Esophagus squamous epithelium (tissue), 5 donors: ENCODE results near the gene GMDS. TPM values are rescaled to one million over a fixed set of nuclear protein-coding genes. Genes with fewer than 3 reads are reported as not detected.

Source experiments
- DNase-seq: peaks from one replicate; lab custom pipeline; 2025; lab: John Stamatoyannopoulos, UW
- H3K27ac ChIP-seq, 4 donors: fragments of 200-600 bp; sonication (generic); one replicate each; pipeline ENCODE4 v1.5.1; 2016 to 2019; ENCODE audit warnings: mild to moderate bottlenecking in 1 of 4
- H3K27me3 ChIP-seq, 4 donors: fragments of 200-600 bp; sonication (generic); 1 replicate in 3 of 4; 2 replicates in 1 of 4; pipeline versions ENCODE4 v1.5.1 to v1.6.0; 2017 to 2021; ENCODE audit warnings: antibody characterized with exemption in 1 of 4
- H3K36me3 ChIP-seq, 3 donors: fragments of 200-600 bp; sonication (generic); one replicate each; pipeline ENCODE4 v1.5.1; 2016 to 2019
- H3K4me1 ChIP-seq, 3 donors: fragments of 200-600 bp; sonication (generic); one replicate each; pipeline ENCODE4 v1.5.1; 2017 to 2019
- H3K4me3 ChIP-seq, 4 donors: fragments of 200-600 bp; sonication (generic); 1 replicate in 3 of 4; 2 replicates in 1 of 4; pipeline ENCODE4 v1.5.1; 2016 to 2019; ENCODE audit warnings: mild to moderate bottlenecking in 2 of 4, moderate library complexity in 1 of 4
- H3K9me3 ChIP-seq, 3 donors: fragments of 200-600 bp; sonication (generic); one replicate each; pipeline ENCODE4 v1.5.1; 2016 to 2019
- POLR2A ChIP-seq, 4 donors: fragments of 450-650 bp; IDR thresholded peaks; one replicate each; pipeline ENCODE4 v1.6.1; 2017; ENCODE audit warnings: antibody characterized with exemption in 4 of 4, mild to moderate bottlenecking in 4 of 4, moderate library complexity in 3 of 4
- WGBS, 2 donors: methylation state at CpG; one replicate each; pipeline ENCODE4 v1.1.5; 2018; 5-methylcytosine and 5-hydroxymethylcytosine counted together
- intact Hi-C: fragments of 100-400 bp; cut with DNase I; formaldehyde crosslinking; loops from one replicate; pipeline ENCODE4 v1.15.0; 2022
- total RNA-seq, 4 donors: library from RNA; depleted of rRNA; stranded (reverse); fragments of >200 nt; gene quantifications; one replicate each; pipeline ENCODE4 v1.1.0, GENCODE V29; 2016
- TF ChIP-seq, protein P1 (sequence below), 6 experiments: fragments of 450-650 bp in 4 of 6; fragments of 200-600 bp in 2 of 6; sonication (generic) in 2 of 6; IDR thresholded peaks; one replicate each; pipeline ENCODE4 v1.5.1; 2016 to 2019; ENCODE audit warnings: antibody characterized with exemption in 6 of 6, mild to moderate bottlenecking in 4 of 6, moderate library complexity in 4 of 6
- donor health status: DM: yes; HTN: yes; CAD: no.

Gene GMDS
- 10 to 100 TPM; 17.9 to 58.7 (median 36.7) TPM for total RNA-seq

DNA sequence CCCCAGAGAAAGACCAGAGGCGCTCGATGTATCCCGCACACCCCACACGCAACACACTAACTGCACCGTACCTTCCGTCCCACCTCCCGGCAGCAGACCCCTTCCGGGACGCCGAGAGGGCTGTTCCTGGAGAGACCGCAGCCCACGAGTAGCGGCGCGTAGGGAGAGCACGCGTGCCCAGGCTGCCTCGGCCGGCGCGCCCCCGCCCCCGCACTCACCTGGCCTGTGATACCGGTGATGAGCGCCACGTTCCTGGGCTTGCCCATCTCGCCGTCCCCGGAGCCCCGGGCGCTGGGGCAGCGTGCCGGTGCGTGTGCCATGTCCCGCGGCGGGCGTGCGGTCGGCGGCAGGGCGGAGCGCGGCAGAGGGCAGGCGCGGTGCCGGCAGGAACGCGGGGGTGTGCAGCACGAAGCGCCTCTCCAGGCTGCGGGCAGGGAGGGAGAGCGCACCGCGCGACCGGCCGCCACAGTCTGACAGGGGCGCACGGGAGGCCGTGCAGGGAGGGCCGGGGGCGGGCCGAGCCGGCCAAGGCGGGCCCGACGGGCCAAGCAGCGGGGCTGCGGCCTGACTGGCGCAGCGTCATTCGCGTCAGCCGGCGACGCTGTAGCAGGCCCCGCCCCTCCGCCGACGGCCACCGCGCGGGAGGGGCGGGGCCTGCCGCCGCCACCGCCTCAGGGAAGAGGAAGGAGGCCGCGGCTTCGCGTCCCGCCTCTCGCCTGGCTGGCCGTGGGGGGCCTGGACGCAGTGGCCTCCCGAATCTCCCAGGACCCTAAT is at the start of gene GMDS:
Gene GMDS (minus strand): TSS at position 503 of the 774 bp plus-strand sequence.
- peak; percentile 19 for DNase-seq
- Histone ChIP-seq H3K4me3 (peak within 1 kb of the TSS; percentile 74 to 98 (median 84)), H3K4me1 (peaks cover 7 to 30% (median 8%) of the 10 kb centered on the region in 3 donors), H3K27me3 (peaks cover 0 to 32% (median 0%) of the 10 kb centered on the region in 4 donors), H3K27ac (peak within 1 kb of the TSS; percentile 83 to 96 (median 91)), H3K36me3 (peaks cover 0 to 14% (median 0%) of the 10 kb centered on the region in 3 donors), H3K9me3 (no peaks in the 10 kb centered on the region)
- intact Hi-C loops: no loop called here
- TF ChIP-seq, protein P1, sequence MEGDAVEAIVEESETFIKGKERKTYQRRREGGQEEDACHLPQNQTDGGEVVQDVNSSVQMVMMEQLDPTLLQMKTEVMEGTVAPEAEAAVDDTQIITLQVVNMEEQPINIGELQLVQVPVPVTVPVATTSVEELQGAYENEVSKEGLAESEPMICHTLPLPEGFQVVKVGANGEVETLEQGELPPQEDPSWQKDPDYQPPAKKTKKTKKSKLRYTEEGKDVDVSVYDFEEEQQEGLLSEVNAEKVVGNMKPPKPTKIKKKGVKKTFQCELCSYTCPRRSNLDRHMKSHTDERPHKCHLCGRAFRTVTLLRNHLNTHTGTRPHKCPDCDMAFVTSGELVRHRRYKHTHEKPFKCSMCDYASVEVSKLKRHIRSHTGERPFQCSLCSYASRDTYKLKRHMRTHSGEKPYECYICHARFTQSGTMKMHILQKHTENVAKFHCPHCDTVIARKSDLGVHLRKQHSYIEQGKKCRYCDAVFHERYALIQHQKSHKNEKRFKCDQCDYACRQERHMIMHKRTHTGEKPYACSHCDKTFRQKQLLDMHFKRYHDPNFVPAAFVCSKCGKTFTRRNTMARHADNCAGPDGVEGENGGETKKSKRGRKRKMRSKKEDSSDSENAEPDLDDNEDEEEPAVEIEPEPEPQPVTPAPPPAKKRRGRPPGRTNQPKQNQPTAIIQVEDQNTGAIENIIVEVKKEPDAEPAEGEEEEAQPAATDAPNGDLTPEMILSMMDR (IDR thresholded peaks at IDR 0.05): no peak
- TF ChIP-seq POLR2A (IDR thresholded peaks at IDR 0.05): peak in 3 of 4 donors; percentile 62 to 96 (median 68)
- 0% methylated on average over 3 of the region's 97 CpGs; no CpG with 5 or more reads in 1 of the 2 donors for WGBS, 2 donors

DNA sequence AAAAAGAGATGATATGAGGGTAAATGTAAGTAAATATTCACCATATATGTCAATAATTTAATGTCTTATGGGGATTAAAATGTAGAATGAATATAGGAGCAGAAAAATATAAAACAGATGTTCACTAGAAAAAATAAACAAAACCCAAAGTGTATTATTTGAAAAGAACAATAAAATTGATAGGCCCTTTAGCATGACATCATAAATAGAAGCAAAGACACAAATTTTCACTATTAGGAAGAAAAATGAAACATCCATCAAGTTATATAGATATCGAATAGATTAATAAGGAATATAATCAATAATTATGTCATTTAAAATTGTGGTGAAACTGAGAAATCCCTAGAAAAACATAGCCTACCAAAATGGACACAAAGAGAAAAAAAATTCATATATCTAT is 40.1 kb upstream of the GMDS start:
- H3K27ac ChIP-seq: no peak overlapping the region
- H3K4me1 ChIP-seq: no peaks in the 10 kb centered on the region
- H3K9me3 ChIP-seq: peaks cover 0 to 8% (median 6%) of the 10 kb centered on the region in 3 donors
- WGBS, 2 donors: 96% methylated on average over 1 of the region's 1 CpG
- H3K4me3 ChIP-seq: no peak overlapping the region
- no peak for DNase-seq
- no peaks in the 10 kb centered on the region for H3K27me3 ChIP-seq
- no peaks in the 10 kb centered on the region for H3K36me3 ChIP-seq
- intact Hi-C loops: no loop called here
- TF ChIP-seq, protein P1 (IDR thresholded peaks at IDR 0.05): no peak
- TF ChIP-seq POLR2A (IDR thresholded peaks at IDR 0.05): no peak

DNA sequence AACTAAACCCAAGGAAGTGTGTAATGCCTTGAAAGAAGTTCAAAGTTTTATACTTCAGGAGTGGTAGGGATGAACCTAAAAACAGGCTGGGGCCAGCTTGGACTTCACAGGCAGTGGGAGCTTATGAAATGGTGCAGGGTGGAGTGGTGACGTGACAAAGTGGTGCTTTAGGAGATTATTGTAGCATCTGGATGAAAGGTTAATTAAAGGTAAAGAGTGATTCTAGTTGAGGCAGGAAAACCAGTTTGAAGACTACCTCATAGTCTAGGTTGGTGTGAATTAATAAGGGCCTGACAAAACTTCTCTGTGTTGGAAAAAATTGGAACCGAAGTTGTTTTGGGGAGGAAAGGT is 30.5 kb upstream of the GMDS start:
- no peak for TF ChIP-seq POLR2A (IDR thresholded peaks at IDR 0.05)
- TF ChIP-seq, protein P1 (IDR thresholded peaks at IDR 0.05): no peak
- intact Hi-C loops: no loop called here
- WGBS, 2 donors: 74 to 81% methylated on average over 2 of the region's 2 CpGs

DNA sequence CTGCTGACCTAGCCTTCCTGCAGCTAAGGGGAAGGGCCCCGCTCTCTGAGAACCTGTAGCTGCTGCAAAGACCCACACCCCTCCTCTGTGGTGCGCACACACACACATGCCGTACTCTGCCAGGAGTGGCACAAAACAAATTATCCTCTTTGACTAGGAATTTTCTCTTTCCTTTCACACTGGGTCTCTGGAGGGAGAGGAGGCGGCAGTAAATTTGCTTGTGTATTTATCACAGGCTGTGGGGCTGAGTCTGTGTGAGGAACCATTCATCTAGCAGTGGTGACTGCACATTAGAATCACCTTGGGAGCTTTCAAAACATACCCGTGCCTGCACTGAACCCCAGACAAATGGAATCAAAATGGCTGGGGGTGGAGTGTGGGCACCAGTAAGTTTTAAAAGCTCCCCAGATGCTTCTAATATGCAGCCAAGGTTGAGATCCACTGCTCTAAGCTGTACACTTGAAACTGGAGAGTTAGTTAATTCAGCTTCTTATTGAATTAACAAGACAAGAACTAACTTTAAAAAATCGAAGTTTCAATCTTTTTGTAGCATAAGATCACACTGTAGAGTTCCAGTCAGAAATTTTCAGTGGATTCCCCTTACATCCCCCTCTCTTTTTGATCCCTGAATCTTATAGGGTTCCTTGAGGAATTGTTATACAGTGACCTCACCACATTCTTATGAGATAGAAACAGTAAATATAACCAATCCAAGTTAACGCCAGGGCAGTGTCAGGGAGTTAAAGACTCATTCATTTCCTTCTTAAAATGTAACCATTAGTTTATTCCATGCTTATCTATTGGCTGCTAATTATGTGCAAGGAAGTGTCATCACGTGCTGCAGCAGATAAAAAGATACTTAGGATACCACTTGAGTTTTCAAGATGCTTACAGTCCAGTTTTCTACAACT is 29.8 kb upstream of the GMDS start:
- H3K4me1 ChIP-seq: peaks cover 0 to 12% (median 0%) of the 10 kb centered on the region in 3 donors
- no peak for TF ChIP-seq POLR2A (IDR thresholded peaks at IDR 0.05)
- TF ChIP-seq, protein P1 (IDR thresholded peaks at IDR 0.05): no peak
- peaks cover 0 to 29% (median 0%) of the 10 kb centered on the region in 3 donors for H3K36me3 ChIP-seq
- 69% methylated on average over 6 to 8 of the region's 8 CpGs for WGBS, 2 donors
- no peaks in the 10 kb centered on the region for H3K27me3 ChIP-seq
- intact Hi-C loops: no loop called here
- H3K27ac ChIP-seq: peak overlapping the region in 3 of 4 donors; percentile 37 to 68 (median 64)
- H3K9me3 ChIP-seq: peaks cover 0 to 4% (median 0%) of the 10 kb centered on the region in 3 donors
- H3K4me3 ChIP-seq: no peak overlapping the region
- no peak for DNase-seq

More for the DNA sequence above, 30.5 kb upstream of the GMDS start:
- Histone ChIP-seq H3K27ac (peak overlapping the region in 2 of 4 donors; percentile 64 to 68), H3K9me3 (peaks cover 0 to 5% (median 0%) of the 10 kb centered on the region in 3 donors), H3K4me1 (peaks cover 0 to 12% (median 0%) of the 10 kb centered on the region in 3 donors), H3K4me3 (no peak overlapping the region), H3K36me3 (peaks cover 0 to 28% (median 0%) of the 10 kb centered on the region in 3 donors), H3K27me3 (no peaks in the 10 kb centered on the region)
- DNase-seq: no peak
